GM08714 (cell line): ENCODE data around the gene TSHZ2.
"Not testable (repeated sequence)": the region's sequence is repeated elsewhere in the genome, so short reads cannot be mapped to it uniquely, and the experiment has no call there.

ENCODE experiments used
- H3K4me3 ChIP-seq: fragments of 200-500 bp; sonication (Bioruptor generic); 2 replicates; pipeline ENCODE4 v1.5.1; 2014; ENCODE audit warnings: mild to moderate bottlenecking, low read length, inconsistent platforms
- ZNF274 ChIP-seq: IDR thresholded peaks from 2 replicates; pipeline ENCODE4 v1.6.1; 2012; ENCODE audit warnings: mild to moderate bottlenecking, low read depth, low read length

TSHZ2 gene

GRCh38 chr20:53444401-53445149 is 472.4 kb downstream of the TSHZ2 start:
- no peak overlapping the region for H3K4me3 ChIP-seq
- TF ChIP-seq ZNF274, result no peak

GRCh38 chr20:53445321-53445731 is 473.2 kb downstream of the TSHZ2 start:
- no peak for TF ChIP-seq ZNF274
- H3K4me3 ChIP-seq, result no peak overlapping the region

GRCh38 chr20:53445932-53446331 is 473.8 kb downstream of the TSHZ2 start:
- no peak overlapping the region for H3K4me3 ChIP-seq
- TF ChIP-seq ZNF274, result no peak

- H3K4me3 ChIP-seq, result no peak overlapping the region
- no peak for TF ChIP-seq ZNF274
Observed at GRCh38 chr20:53447316-53447715, 475.2 kb downstream of the TSHZ2 start.

GRCh38 chr20:53448426-53448825 is 476.3 kb downstream of the TSHZ2 start:
- H3K4me3 ChIP-seq, result no peak overlapping the region
- TF ChIP-seq ZNF274, result no peak

GRCh38 chr20:53448875-53449274 is 476.7 kb downstream of the TSHZ2 start:
- TF ChIP-seq ZNF274, result no peak
- H3K4me3 ChIP-seq, result no peak overlapping the region

- no peak for TF ChIP-seq ZNF274
Observed at GRCh38 chr20:53453076-53453475, 480.9 kb downstream of the TSHZ2 start.

GRCh38 chr20:53454675-53455276 is 482.6 kb downstream of the TSHZ2 start:
- no peak for TF ChIP-seq ZNF274

More at GRCh38 chr20:53453076-53453475, 480.9 kb downstream of the TSHZ2 start:
- H3K4me3 ChIP-seq, result no peak overlapping the region

GRCh38 chr20:53463101-53463972 is 491.2 kb downstream of the TSHZ2 start:
- TF ChIP-seq ZNF274, result no peak
- no peak overlapping the region for H3K4me3 ChIP-seq

More at GRCh38 chr20:53454675-53455276, 482.6 kb downstream of the TSHZ2 start:
- no peak overlapping the region for H3K4me3 ChIP-seq

- TF ChIP-seq ZNF274, result no peak
Observed at GRCh38 chr20:53466279-53466678, 494.1 kb downstream of the TSHZ2 start.

GRCh38 chr20:53468587-53468986 is 496.4 kb downstream of the TSHZ2 start:
- TF ChIP-seq ZNF274, result no peak
- no peak overlapping the region for H3K4me3 ChIP-seq

More at GRCh38 chr20:53466279-53466678, 494.1 kb downstream of the TSHZ2 start:
- H3K4me3 ChIP-seq, result no peak overlapping the region

- H3K4me3 ChIP-seq, result not testable (repeated sequence)
Observed at GRCh38 chr20:53472859-53473258, 500.7 kb downstream of the TSHZ2 start.

- no peak for TF ChIP-seq ZNF274
- H3K4me3 ChIP-seq, result no peak overlapping the region
Observed at GRCh38 chr20:53480913-53481312, 508.8 kb downstream of the TSHZ2 start.

- no peak for TF ChIP-seq ZNF274
- H3K4me3 ChIP-seq, result no peak overlapping the region
Observed at GRCh38 chr20:53487461-53488200, 515.5 kb downstream of the TSHZ2 start.
